K562 (cell line): ENCODE results near the gene ILF3.

Experiments used
- REST ChIP-seq, 2 experiments: fragments of 450-650 bp; formaldehyde crosslinking in 1 of 2; IDR thresholded peaks; 2 replicates each; pipeline versions ENCODE4 v1.4.0 to v1.6.1; 2014 to 2020; ENCODE audit warnings: mild to moderate bottlenecking in 2 of 2, borderline replicate concordance in 1 of 2, low read depth in 1 of 2
- TCF7 ChIP-seq: sonication (generic); IDR thresholded peaks from 2 replicates; pipeline ENCODE4 v1.6.1; 2016; ENCODE audit warnings: antibody characterized with exemption, borderline replicate concordance
- TF ChIP-seq, protein P1 (sequence below): fragments of 250-450 bp; sonication (Bioruptor Pico); IDR thresholded peaks from 2 replicates; pipeline ENCODE4 v1.5.0; 2022; ENCODE audit warnings: mild to moderate bottlenecking

- TF ChIP-seq, protein P1, sequence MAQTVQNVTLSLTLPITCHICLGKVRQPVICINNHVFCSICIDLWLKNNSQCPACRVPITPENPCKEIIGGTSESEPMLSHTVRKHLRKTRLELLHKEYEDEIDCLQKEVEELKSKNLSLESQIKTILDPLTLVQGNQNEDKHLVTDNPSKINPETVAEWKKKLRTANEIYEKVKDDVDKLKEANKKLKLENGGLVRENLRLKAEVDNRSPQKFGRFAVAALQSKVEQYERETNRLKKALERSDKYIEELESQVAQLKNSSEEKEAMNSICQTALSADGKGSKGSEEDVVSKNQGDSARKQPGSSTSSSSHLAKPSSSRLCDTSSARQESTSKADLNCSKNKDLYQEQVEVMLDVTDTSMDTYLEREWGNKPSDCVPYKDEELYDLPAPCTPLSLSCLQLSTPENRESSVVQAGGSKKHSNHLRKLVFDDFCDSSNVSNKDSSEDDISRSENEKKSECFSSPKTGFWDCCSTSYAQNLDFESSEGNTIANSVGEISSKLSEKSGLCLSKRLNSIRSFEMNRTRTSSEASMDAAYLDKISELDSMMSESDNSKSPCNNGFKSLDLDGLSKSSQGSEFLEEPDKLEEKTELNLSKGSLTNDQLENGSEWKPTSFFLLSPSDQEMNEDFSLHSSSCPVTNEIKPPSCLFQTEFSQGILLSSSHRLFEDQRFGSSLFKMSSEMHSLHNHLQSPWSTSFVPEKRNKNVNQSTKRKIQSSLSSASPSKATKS = no peak
- no peak for TF ChIP-seq REST (IDR thresholded peaks at IDR 0.05; ENCODE audit: borderline replicate concordance)
- TF ChIP-seq REST (CRISPR knock-in tag; IDR thresholded peaks at IDR 0.05; ENCODE audit: low read depth) = no peak
- no peak for TF ChIP-seq TCF7
These were observed 64.4 kb downstream of the ILF3 start for GRCh38 chr19:10718205-10719196.
